SK-N-SH (cell line): ENCODE results near the gene C3orf52. TPM values are rescaled to one million over a fixed set of nuclear protein-coding genes. Genes with fewer than 3 reads are reported as not detected.

Experiments used
- CTCF ChIA-PET: fragments of 300-600, 350-600 bp; formaldehyde crosslinking; extraction: SDS; loops from one replicate; lab custom pipeline; 2021; lab: Yijun Ruan, JAX
- POLR2A ChIA-PET: fragments of 350-600 bp; sonication (Branson Sonifier 250); formaldehyde crosslinking; extraction: SDS; loops from one replicate; lab custom pipeline; 2020; ENCODE audit warnings: antibody characterized with exemption, inconsistent platforms; lab: Yijun Ruan, JAX
- DNase-seq: peaks from one replicate; pipeline ENCODE4 v3.0.0; 2012
- H2AFZ ChIP-seq: fragments of 200-600 bp; sonication (generic); 2 replicates; pipeline ENCODE4 v1.8.1; 2016; ENCODE audit warnings: antibody characterized with exemption, mild to moderate bottlenecking, low read depth
- H3F3A ChIP-seq: fragments of 200-600 bp; sonication (generic); replicated peaks from 2 replicates; pipeline ENCODE3; 2016; ENCODE audit warnings: antibody characterized with exemption, mild to moderate bottlenecking; ENCODE audit not compliant: insufficient read depth
- H3K27ac ChIP-seq, 2 experiments: fragments of 200-500 bp in 1 of 2; fragments of 200-600 bp in 1 of 2; sonication (Bioruptor generic) in 1 of 2; sonication (generic), shearing (Covaris generic) in 1 of 2; 2 replicates each; pipeline versions ENCODE4 v1.5.1 to v1.6.1; 2014 to 2016; ENCODE audit warnings: low read depth in 2 of 2, inconsistent platforms in 1 of 2, low read length in 1 of 2, mild to moderate bottlenecking in 1 of 2, mixed read lengths in 1 of 2
- H3K27me3 ChIP-seq: fragments of 200-600 bp; sonication (generic), shearing (Covaris generic); 2 replicates; pipeline ENCODE4 v1.6.1; 2016; ENCODE audit warnings: mixed run types; ENCODE audit not compliant: insufficient read depth
- H3K36me3 ChIP-seq, 2 experiments: fragments of 200-500 bp in 1 of 2; fragments of 200-600 bp in 1 of 2; sonication (Bioruptor generic) in 1 of 2; sonication (generic) in 1 of 2; replicated peaks in 1 of 2; 2 replicates each; pipeline versions ENCODE3 to v1.5.1; 2014 to 2016; ENCODE audit warnings: low read length in 1 of 2, mild to moderate bottlenecking in 1 of 2; ENCODE audit not compliant: insufficient read depth in 2 of 2, control insufficient read depth in 1 of 2
- H3K4me1 ChIP-seq, 2 experiments: fragments of 200-500 bp in 1 of 2; fragments of 200-600 bp in 1 of 2; sonication (Bioruptor generic) in 1 of 2; sonication (generic), shearing (Covaris generic) in 1 of 2; 2 replicates each; pipeline versions ENCODE4 v1.5.1 to v1.6.1; 2014 to 2016; ENCODE audit warnings: low read depth in 1 of 2, low read length in 1 of 2, mixed run types in 1 of 2; ENCODE audit not compliant: insufficient read depth in 2 of 2, control insufficient read depth in 1 of 2
- H3K4me2 ChIP-seq: fragments of 200-600 bp; sonication (generic), shearing (Covaris generic); 2 replicates; pipeline ENCODE4 v1.6.1; 2017; ENCODE audit warnings: mixed run types
- H3K4me3 ChIP-seq, 2 experiments: fragments of 200-500 bp in 1 of 2; fragments of 200-600 bp in 1 of 2; sonication (Bioruptor generic) in 1 of 2; sonication (generic), shearing (Covaris generic) in 1 of 2; 2 replicates each; pipeline versions ENCODE4 v1.5.1 to v1.8.1; 2014 to 2016; ENCODE audit warnings: low read depth in 2 of 2, inconsistent platforms in 1 of 2, low read length in 1 of 2, mild to moderate bottlenecking in 1 of 2, mixed read lengths in 1 of 2, moderate library complexity in 1 of 2
- H3K79me2 ChIP-seq: fragments of 200-600 bp; sonication (generic); 2 replicates; pipeline ENCODE4 v1.8.1; 2017; ENCODE audit warnings: mild to moderate bottlenecking; ENCODE audit not compliant: insufficient read depth
- H3K9ac ChIP-seq: fragments of 200-600 bp; sonication (generic); 2 replicates; pipeline ENCODE4 v1.6.1; 2017; ENCODE audit warnings: mixed run types
- H3K9me2 ChIP-seq: fragments of 200-600 bp; sonication (generic); 2 replicates; pipeline ENCODE4 v1.6.1; 2017; ENCODE audit warnings: mixed run types
- H3K9me3 ChIP-seq: fragments of 200-600 bp; sonication (generic); 2 replicates; pipeline ENCODE4 v1.6.1; 2017; ENCODE audit warnings: mixed run types, mild to moderate bottlenecking, moderate library complexity
- H4K20me1 ChIP-seq: fragments of 200-600 bp; sonication (generic); 2 replicates; pipeline ENCODE4 v1.6.1; 2017; ENCODE audit warnings: mild to moderate bottlenecking, mixed run types; ENCODE audit not compliant: insufficient read depth
- ELF1 ChIP-seq: IDR thresholded peaks from 2 replicates; pipeline ENCODE4 v1.4.0; 2012
- EZH2phosphoT487 ChIP-seq: fragments of 200-600 bp; sonication (generic); IDR thresholded peaks from 2 replicates; pipeline ENCODE4 v1.6.1; 2017; ENCODE audit warnings: low read depth, mixed run types, mild to moderate bottlenecking, antibody characterized with exemption, moderate library complexity, borderline replicate concordance
- FOXJ3 ChIP-seq: sonication (generic); formaldehyde crosslinking; IDR thresholded peaks from 2 replicates; pipeline ENCODE4 v1.5.1; 2020; ENCODE audit warnings: mild to moderate bottlenecking, missing genetic modification reagents
- FOXM1 ChIP-seq: IDR thresholded peaks from 2 replicates; pipeline ENCODE4 v1.4.0; 2012; ENCODE audit warnings: low read depth, mild to moderate bottlenecking
- GABPA ChIP-seq: IDR thresholded peaks from 2 replicates; pipeline ENCODE4 v1.4.0; 2012; ENCODE audit warnings: low read depth, mild to moderate bottlenecking
- JUND ChIP-seq: IDR thresholded peaks from 2 replicates; pipeline ENCODE4 v1.4.0; 2012
- NFIC ChIP-seq: IDR thresholded peaks from 2 replicates; pipeline ENCODE4 v1.4.0; 2012; ENCODE audit warnings: borderline replicate concordance
- NRF1 ChIP-seq: IDR thresholded peaks from 2 replicates; pipeline ENCODE4 v1.6.1; 2012; ENCODE audit warnings: low read depth, mild to moderate bottlenecking, low read length
- PBX3 ChIP-seq: IDR thresholded peaks from 2 replicates; pipeline ENCODE4; 2012
- POLR2AphosphoS5 ChIP-seq: IDR thresholded peaks from 2 replicates; pipeline ENCODE4 v1.6.1; 2012; ENCODE audit warnings: low read depth, low read length
- RAD21 ChIP-seq: IDR thresholded peaks from 2 replicates; pipeline ENCODE4 v1.6.1; 2012; ENCODE audit warnings: mild to moderate bottlenecking, low read length
- SIN3A ChIP-seq: IDR thresholded peaks from 2 replicates; pipeline ENCODE4 v1.6.1; 2012; ENCODE audit warnings: low read depth, mild to moderate bottlenecking, low read length, moderate library complexity, borderline replicate concordance
- SMC3 ChIP-seq: IDR thresholded peaks from 2 replicates; pipeline ENCODE4 v1.6.1; 2012; ENCODE audit warnings: low read depth, low read length, improper control_type of control experiment
- YY1 ChIP-seq: IDR thresholded peaks from 2 replicates; pipeline ENCODE4 v1.4.0; 2012; ENCODE audit warnings: low read depth, mild to moderate bottlenecking
- WGBS: methylation state at CpG from one replicate; pipeline ENCODE4 v1.1.6; 2017; ENCODE audit warnings: low lambda C conversion rate; 5-methylcytosine and 5-hydroxymethylcytosine counted together
- polyA plus RNA-seq, 3 experiments: library from polyadenylated mRNA; depleted of rRNA; stranded (reverse); fragments of >200 nt; gene quantifications; 2 replicates each; pipeline ENCODE4 v1.2.3, GENCODE V29; 2012
- TF ChIP-seq, protein P1 (sequence below): IDR thresholded peaks from 2 replicates; pipeline ENCODE4 v1.4.0; 2012; ENCODE audit warnings: low read depth, borderline replicate concordance
- TF ChIP-seq, protein P2 (sequence below): IDR thresholded peaks from 2 replicates; pipeline ENCODE4 v1.4.0; 2012; ENCODE audit warnings: low read depth

The C3orf52 gene
- polyA plus RNA-seq, 1 of the 3 experiments (the other 2 are of a cell fraction): 5.4 TPM

DNA sequence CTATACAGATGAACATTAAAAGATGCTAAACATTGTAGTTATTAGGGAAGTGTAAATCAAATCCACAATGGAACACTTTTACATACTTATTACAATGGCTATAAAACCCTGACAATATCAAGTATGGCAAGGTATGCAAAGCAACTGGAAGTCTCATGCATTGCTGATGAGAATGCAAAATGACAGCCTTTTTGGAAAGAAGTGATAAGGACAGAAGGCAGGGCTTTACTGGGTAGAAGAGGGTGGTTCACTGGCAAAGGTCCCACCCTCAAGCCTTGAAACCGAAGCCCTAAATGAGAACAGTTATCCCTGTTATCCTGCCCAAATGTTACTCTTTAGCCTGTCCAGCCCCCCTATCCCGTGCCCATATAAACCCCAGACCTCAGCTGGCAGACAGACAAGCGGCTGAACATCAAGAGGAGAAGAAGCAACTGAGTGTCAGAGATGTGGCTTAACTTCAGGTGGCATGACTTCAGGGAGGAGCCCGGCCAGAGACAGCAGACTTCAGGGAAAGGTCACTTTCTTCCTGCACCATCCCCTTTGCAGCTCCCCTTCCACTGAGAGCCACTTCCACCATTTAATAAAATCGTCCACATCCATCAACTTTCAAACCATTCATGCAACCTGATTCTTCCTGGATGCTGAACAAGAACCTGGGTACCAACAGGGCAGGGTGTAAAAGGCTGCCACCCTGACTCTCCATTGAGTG is 47.6 kb downstream of the C3orf52 start:
- no peaks in the 10 kb centered on the region for H3K36me3 ChIP-seq
- H3K9me2 ChIP-seq: no peaks in the 10 kb centered on the region
- H3F3A ChIP-seq: no peaks in the 10 kb centered on the region
- WGBS: 68% methylated on average over 5 of the region's 5 CpGs
- no peak overlapping the region for H3K9ac ChIP-seq
- H3K9me3 ChIP-seq: no peaks in the 10 kb centered on the region
- no peak overlapping the region for H3K27ac ChIP-seq
- no peak overlapping the region for H3K4me3 ChIP-seq
- no peaks in the 10 kb centered on the region for H3K79me2 ChIP-seq
- H2AFZ ChIP-seq: no peak overlapping the region
- no peaks in the 10 kb centered on the region for H4K20me1 ChIP-seq
- ChIA-PET CTCF (interaction anchor here (1.5 kb wide), 1 partner anchor 160 kb away, joined by 3 read pairs; the partner anchor contains the start of gene SLC9C1), POLR2A (no interaction called here)
- H3K27me3 ChIP-seq: no peaks in the 10 kb centered on the region
- H3K4me2 ChIP-seq: no peak overlapping the region
- peaks cover 0 to 4% of the 10 kb centered on the region in 2 experiments; a peak in 2 of 4 replicates for H3K4me1 ChIP-seq
- no peak for TF ChIP-seq FOXJ3 (CRISPR knock-in tag)
- no peak for TF ChIP-seq YY1
- no peak for TF ChIP-seq SIN3A
- TF ChIP-seq RAD21: no peak
- TF ChIP-seq GABPA: no peak
- no peak for TF ChIP-seq POLR2AphosphoS5
- TF ChIP-seq, protein P1, sequence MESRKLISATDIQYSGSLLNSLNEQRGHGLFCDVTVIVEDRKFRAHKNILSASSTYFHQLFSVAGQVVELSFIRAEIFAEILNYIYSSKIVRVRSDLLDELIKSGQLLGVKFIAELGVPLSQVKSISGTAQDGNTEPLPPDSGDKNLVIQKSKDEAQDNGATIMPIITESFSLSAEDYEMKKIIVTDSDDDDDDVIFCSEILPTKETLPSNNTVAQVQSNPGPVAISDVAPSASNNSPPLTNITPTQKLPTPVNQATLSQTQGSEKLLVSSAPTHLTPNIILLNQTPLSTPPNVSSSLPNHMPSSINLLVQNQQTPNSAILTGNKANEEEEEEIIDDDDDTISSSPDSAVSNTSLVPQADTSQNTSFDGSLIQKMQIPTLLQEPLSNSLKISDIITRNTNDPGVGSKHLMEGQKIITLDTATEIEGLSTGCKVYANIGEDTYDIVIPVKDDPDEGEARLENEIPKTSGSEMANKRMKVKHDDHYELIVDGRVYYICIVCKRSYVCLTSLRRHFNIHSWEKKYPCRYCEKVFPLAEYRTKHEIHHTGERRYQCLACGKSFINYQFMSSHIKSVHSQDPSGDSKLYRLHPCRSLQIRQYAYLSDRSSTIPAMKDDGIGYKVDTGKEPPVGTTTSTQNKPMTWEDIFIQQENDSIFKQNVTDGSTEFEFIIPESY: no peak
- TF ChIP-seq NFIC: no peak
- TF ChIP-seq ELF1: no peak
- no peak for TF ChIP-seq FOXM1
- no peak for TF ChIP-seq SMC3
- no peak for TF ChIP-seq JUND
- TF ChIP-seq PBX3: no peak
- TF ChIP-seq NRF1: no peak
- TF ChIP-seq EZH2phosphoT487: no peak
- TF ChIP-seq, protein P2, sequence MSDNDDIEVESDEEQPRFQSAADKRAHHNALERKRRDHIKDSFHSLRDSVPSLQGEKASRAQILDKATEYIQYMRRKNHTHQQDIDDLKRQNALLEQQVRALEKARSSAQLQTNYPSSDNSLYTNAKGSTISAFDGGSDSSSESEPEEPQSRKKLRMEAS: no peak
- no peak for DNase-seq
